RKO (cell line): ENCODE results near the gene RBFOX2.

Source experiments
- DNase-seq: peaks from one replicate; pipeline ENCODE4 v3.0.0-alpha.2; 2016; ENCODE audit warnings: low spot score

Gene RBFOX2

DNA sequence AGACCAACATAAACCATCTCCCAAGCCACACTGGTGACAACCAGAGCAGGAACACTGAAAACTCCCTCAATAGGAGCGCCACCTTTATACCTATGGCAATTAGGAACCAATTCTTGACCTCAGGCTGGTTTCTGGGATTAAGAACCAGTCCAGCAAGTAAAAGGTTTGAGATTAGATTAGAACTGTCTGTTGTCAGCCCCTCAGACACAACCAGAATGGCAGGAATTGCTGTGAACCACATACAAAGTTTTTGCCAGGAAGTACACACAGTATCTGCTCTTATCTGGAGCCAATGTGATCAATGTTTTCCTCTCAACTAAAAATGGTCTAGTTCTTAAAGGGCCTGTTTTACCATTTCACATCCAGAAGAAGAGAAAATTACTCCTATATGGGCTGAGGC, 55.2 kb downstream of the RBFOX2 start:
- no peak for DNase-seq

- no peak for DNase-seq
Measured at GRCh38 chr22:35972559-35972958, 56.1 kb downstream of the RBFOX2 start.

- DNase-seq: no peak
Measured at GRCh38 chr22:35971456-35972119, 57.0 kb downstream of the RBFOX2 start.

GRCh38 chr22:35970616-35971455, 57.8 kb downstream of the RBFOX2 start:
- no peak for DNase-seq

GRCh38 chr22:35967046-35967397, 61.6 kb downstream of the RBFOX2 start:
- DNase-seq: no peak

- no peak for DNase-seq
Measured at GRCh38 chr22:35966314-35967045, 62.1 kb downstream of the RBFOX2 start.

- DNase-seq: no peak
Measured at GRCh38 chr22:35963237-35963810, 65.3 kb downstream of the RBFOX2 start.

DNA sequence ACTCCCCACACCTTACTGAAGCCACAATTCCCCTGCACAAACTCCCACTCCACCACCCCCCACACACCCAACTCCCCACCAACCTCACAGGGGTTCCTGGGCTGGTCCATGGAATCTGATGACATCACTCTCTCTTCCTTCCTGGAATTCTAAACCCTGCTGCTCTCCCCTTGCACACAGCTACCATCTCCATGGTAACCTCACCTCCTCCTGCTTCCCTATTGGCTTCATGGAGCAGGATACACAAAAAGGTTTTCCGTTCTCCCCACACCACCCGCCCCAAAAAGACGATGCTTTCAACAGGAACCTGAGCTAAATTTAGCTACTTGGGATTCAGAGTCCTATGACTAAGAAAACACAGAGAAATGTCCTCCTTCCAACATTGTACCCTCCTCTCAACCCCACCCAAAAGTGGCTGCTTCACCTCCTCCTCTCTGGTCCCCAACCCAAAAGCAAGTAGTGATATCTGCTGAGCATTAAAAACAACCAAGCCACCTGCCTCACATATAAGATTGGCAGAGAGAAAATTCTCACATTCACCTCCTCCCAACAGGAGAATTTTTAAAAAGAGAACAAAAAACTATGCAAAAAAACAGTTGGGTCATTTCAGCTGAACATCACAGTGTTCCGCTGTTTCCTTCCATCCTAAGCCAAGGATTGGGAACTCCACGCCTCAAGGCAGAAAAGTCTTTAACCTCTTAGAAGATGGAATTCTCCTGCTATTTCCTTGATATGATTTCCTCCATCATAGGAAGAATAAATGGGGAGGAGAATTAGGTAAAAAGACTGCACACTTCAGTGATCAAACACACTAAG, 66.9 kb downstream of the RBFOX2 start:
- no peak for DNase-seq

DNA sequence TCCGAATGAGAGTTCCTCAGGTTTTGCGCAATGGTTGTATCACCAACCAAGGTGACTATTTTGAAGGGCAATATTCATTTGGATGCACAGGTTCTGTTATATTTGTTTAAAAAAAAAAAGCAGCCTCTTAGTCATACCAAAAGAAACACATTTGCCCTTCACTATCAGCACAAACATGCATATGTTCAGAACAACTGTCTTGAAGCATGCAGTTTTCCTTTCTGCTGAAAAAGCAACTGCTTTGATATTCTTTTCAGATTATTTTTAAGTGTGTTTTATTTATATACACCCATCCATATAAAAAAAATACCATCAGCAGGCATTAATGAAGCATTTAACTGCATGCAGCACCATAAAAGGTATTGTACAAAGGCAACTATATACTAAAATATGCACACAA, 67.8 kb downstream of the RBFOX2 start:
- no peak for DNase-seq

DNA sequence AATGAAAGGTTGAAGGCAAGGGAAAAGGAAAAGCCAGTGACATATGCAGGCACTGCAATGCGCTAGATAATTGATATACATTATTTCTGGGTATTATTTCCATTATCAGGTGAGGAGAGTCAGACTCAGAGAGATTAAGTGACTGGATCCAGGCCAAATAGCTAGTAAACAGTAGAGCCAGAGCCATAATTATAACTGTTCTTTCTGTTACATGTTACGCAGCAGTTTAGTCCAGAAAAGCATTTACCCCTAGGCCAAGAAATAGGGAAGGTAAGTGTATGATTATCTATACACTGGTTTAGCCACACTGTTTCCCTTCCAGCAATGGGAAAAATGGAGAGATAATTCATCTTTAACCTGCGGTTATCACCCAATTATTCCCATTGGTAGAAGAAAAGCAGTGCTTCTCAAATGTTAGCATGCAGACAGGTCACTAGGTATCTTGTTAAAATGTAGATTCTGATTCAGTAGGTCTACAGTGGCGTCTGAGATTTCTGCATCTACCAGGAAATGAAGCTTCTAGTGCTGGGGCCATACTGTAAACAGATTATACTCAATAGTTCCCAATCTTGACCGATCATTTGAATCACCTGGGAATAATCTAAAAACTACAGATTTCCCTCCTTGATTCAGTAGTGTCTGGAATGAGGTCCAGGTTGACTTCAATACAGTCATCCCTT, 69.4 kb downstream of the RBFOX2 start:
- no peak for DNase-seq

GRCh38 chr22:35958334-35958733, 70.3 kb downstream of the RBFOX2 start:
- DNase-seq: no peak

- DNase-seq: no peak
Measured at GRCh38 chr22:35957589-35957988, 71.0 kb downstream of the RBFOX2 start.

DNA sequence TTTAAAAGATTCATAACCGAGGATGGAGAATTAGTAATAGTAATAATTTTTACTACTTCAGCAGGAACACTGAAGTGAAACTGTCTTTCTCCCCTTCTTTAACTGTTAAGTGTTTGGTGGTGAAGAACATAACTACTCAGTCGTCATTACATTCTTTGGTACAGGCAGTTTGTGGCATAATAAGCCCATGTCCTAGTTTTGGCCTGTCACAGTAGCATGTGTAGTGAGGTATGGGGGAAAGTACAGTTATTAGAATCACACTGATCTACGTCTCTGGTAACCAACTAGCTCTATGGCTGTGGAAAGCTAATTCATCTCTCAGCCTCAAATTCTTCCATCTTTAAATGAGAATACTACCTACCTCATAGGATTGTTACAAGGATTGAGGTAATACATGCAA, 71.8 kb downstream of the RBFOX2 start:
- no peak for DNase-seq

GRCh38 chr22:35955546-35955945, 73.1 kb downstream of the RBFOX2 start:
- no peak for DNase-seq

GRCh38 chr22:35952576-35952975, 76.0 kb downstream of the RBFOX2 start:
- no peak for DNase-seq

- DNase-seq: no peak
Measured at GRCh38 chr22:35950262-35950661, 78.4 kb downstream of the RBFOX2 start.

DNA sequence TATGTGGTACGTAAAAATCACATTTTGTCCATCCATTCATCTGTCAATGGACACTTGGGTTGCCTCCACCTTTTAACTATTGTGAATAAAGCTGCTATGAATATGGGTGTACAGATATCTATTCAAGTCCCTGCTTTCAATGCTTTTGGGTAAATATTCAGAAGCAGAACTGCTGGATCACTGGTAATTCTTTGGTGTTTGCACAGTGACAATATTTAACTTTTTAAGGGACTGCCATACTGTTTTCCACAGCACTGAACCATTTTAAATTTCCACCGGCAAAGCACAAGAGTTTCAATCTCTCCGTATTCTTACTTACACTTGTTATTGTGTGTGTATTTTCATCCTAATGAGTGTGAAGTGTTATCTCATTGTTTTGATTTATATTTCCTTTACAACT, 79.4 kb downstream of the RBFOX2 start:
- no peak for DNase-seq

DNA sequence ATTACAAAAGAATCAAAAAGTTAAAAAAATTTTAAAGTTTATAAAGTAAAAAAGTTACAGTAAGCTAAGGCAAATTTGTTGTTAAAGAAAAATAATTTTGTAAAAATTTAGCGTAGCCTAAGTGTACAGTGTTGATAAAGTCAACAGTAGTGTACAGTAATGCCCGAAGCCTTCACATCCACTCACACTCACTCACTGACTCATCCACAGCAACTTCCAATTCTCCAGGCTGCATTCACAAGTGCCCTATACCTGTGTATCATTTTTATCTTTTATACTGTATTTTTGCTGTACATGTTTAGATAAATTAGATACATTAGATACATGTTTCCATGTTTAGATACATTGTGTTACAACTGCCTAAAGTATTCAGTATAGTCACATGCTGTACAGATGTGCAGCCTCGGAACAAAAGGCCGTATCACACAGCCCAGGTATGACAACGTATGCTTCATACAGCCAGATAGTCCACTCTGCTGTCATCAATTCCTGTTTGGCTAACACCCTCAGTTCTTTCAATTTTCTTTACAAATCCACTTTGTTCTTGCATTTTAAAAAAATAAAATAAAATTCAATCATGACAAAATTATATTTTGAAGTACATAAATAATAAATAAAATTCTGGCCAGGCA, 80.7 kb downstream of the RBFOX2 start:
- peak; percentile 3 for DNase-seq

DNA sequence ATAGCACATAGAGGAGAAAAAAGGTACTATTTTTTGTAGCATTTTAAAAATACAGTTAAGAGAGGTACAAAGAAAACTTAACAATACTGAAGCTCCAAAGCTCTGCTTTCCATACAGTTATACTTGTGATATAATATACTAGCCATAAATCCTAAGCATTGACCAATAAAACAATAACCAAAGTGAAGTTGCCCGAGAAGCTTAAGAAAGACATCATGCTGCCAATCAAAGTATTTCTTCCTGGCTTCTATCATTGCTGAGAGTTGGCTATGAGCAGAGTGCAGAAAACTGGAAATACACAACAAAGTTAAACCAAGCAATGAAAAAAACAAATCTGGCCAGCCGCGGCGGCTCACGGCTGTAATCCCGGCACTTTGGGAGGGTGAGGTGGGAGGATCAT, 84.2 kb downstream of the RBFOX2 start:
- no peak for DNase-seq

- no peak for DNase-seq
Measured at GRCh38 chr22:35940166-35940565, 88.5 kb downstream of the RBFOX2 start.

GRCh38 chr22:35938226-35938625, 90.4 kb downstream of the RBFOX2 start:
- no peak for DNase-seq
